PC-9 (cell line): ENCODE data around the gene MED26. TPM values are rescaled to one million over a fixed set of nuclear protein-coding genes. Genes with fewer than 3 reads are reported as not detected.
"Not testable (repeated sequence)": the region's sequence is repeated elsewhere in the genome, so short reads cannot be mapped to it uniquely, and the experiment has no call there.

Experiments
- BruUV-seq: library from RNA; stranded (reverse); fragments of 400-500 nt; replicated peaks from 2 replicates; lab custom pipeline; 2021; lab: Mats Ljungman, UMichigan
- CTCF ChIA-PET: fragments of 300-600 bp; sonication (Branson Sonifier 250); formaldehyde crosslinking; loops from one replicate; lab custom pipeline; 2022; ENCODE audit warnings: antibody characterized with exemption; lab: Charles Lee
- POLR2A ChIA-PET: fragments of 300-600 bp; sonication (Branson Sonifier 250); formaldehyde crosslinking; loops from one replicate; lab custom pipeline; 2022; ENCODE audit warnings: antibody characterized with exemption; ENCODE audit not compliant: unreplicated experiment; lab: Charles Lee
- DNase-seq, 2 experiments: peaks; one replicate each; pipeline versions ENCODE4 v3.0.0 to v3.0.0-alpha.2; 2015 to 2022; ENCODE audit warnings: mixed read lengths in 1 of 2
- H2AFZ ChIP-seq: fragments of 200-600 bp; sonication (generic); 2 replicates; pipeline ENCODE4 v1.8.1; 2017; ENCODE audit warnings: antibody characterized with exemption
- H3F3A ChIP-seq: fragments of 200-600 bp; sonication (generic); 2 replicates; pipeline ENCODE4 v1.8.1; 2017; ENCODE audit warnings: antibody characterized with exemption, mild to moderate bottlenecking, low read depth; ENCODE audit not compliant: insufficient read depth
- H3K27ac ChIP-seq: fragments of 200-600 bp; sonication (generic); 2 replicates; pipeline ENCODE4 v1.6.1; 2016; ENCODE audit warnings: mixed run types
- H3K27me3 ChIP-seq: fragments of 200-600 bp; sonication (generic); 2 replicates; pipeline ENCODE4 v1.6.1; 2016; ENCODE audit warnings: low read depth, mixed run types; ENCODE audit not compliant: insufficient read depth
- H3K36me3 ChIP-seq: fragments of 200-600 bp; sonication (generic); 2 replicates; pipeline ENCODE4 v1.6.1; 2016; ENCODE audit warnings: low read depth, mixed run types
- H3K4me1 ChIP-seq: fragments of 200-600 bp; sonication (generic); replicated peaks from 2 replicates; pipeline ENCODE4 v1.6.1; 2016; ENCODE audit warnings: mixed run types; ENCODE audit not compliant: insufficient read depth
- H3K4me2 ChIP-seq: fragments of 200-600 bp; sonication (generic); 2 replicates; pipeline ENCODE4 v1.6.1; 2017; ENCODE audit warnings: mixed run types
- H3K4me3 ChIP-seq: fragments of 200-600 bp; sonication (generic); 2 replicates; pipeline ENCODE4 v1.6.1; 2016; ENCODE audit warnings: mixed run types
- H3K79me2 ChIP-seq: fragments of 200-600 bp; sonication (generic); 2 replicates; pipeline ENCODE4 v1.6.1; 2017; ENCODE audit warnings: low read depth, mixed run types
- H3K9me2 ChIP-seq: fragments of 200-600 bp; sonication (generic); 2 replicates; pipeline ENCODE4 v1.8.1; 2017; ENCODE audit warnings: mild to moderate bottlenecking; ENCODE audit not compliant: insufficient read depth
- H3K9me3 ChIP-seq: fragments of 200-600 bp; sonication (generic); 2 replicates; pipeline ENCODE4 v1.8.1; 2016; ENCODE audit warnings: low read depth; ENCODE audit not compliant: insufficient read depth
- H4K20me1 ChIP-seq: fragments of 200-600 bp; sonication (generic); 2 replicates; pipeline ENCODE4 v1.8.1; 2017; ENCODE audit not compliant: insufficient read depth
- EZH2 ChIP-seq: fragments of 200-600 bp; sonication (generic); IDR thresholded peaks from 2 replicates; pipeline ENCODE4 v1.8.0; 2017; ENCODE audit warnings: antibody characterized with exemption, low read depth
- intact Hi-C: fragments of 100-400 bp; cut with micrococcal nuclease; formaldehyde crosslinking; loops from one replicate; pipeline ENCODE4 v1.10.0; 2022; ENCODE audit not compliant: unreplicated experiment
- total RNA-seq: library from RNA; stranded (reverse); gene quantifications from 2 replicates; pipeline ENCODE4 v1.2.3, GENCODE V29; 2021
- TF ChIP-seq, protein P1 (sequence below): fragments of 200-600 bp; sonication (generic); conservative IDR thresholded peaks from 2 replicates; pipeline ENCODE4 v1.6.1; 2017; ENCODE audit warnings: mixed run types, antibody characterized with exemption, mild to moderate bottlenecking, moderate library complexity

MED26 gene
- total RNA-seq, 1 experiment from 2014 or later: 11.9 TPM

DNA sequence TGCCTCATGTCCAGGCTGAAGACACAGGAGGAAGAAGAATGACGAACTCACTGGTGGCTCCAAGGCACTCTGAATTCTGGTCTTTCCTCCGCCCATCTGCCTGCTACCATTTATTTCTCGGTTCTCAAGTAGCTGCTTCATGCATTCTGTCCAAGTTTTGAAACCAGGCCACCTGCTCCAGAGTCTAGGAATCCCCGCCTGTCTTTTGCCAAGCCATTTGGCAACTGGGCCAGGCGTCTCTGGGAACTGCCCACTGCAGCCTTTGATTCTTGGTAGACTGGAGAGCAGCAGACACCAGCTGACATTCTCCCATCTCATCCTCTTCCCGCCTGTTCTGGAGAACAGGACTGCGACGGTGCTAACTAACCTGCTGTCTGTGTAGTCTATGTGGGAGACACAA lies 66.6 kb downstream of the MED26 start:
- CTCF ChIA-PET: no interaction called here
- Histone ChIP-seq H3K9me3 (no peaks in the 10 kb centered on the region), H3K79me2 (peaks cover 17% of the 10 kb centered on the region; the same call in 1 of the 2 replicates), H4K20me1 (peaks cover 12% of the 10 kb centered on the region), H3K9me2 (no peaks in the 10 kb centered on the region), H3F3A (peaks cover 25% of the 10 kb centered on the region), H3K27ac (no peak overlapping the region), H3K27me3 (no peaks in the 10 kb centered on the region), H3K4me2 (no peak overlapping the region), H3K36me3 (peaks cover 16% of the 10 kb centered on the region; the same call in 1 of the 2 replicates), H3K4me3 (no peak overlapping the region), H2AFZ (no peak overlapping the region), H3K4me1 (peaks cover 13% of the 10 kb centered on the region)
- TF ChIP-seq EZH2: no peak
- TF ChIP-seq, protein P1, sequence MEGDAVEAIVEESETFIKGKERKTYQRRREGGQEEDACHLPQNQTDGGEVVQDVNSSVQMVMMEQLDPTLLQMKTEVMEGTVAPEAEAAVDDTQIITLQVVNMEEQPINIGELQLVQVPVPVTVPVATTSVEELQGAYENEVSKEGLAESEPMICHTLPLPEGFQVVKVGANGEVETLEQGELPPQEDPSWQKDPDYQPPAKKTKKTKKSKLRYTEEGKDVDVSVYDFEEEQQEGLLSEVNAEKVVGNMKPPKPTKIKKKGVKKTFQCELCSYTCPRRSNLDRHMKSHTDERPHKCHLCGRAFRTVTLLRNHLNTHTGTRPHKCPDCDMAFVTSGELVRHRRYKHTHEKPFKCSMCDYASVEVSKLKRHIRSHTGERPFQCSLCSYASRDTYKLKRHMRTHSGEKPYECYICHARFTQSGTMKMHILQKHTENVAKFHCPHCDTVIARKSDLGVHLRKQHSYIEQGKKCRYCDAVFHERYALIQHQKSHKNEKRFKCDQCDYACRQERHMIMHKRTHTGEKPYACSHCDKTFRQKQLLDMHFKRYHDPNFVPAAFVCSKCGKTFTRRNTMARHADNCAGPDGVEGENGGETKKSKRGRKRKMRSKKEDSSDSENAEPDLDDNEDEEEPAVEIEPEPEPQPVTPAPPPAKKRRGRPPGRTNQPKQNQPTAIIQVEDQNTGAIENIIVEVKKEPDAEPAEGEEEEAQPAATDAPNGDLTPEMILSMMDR: no peak
- no TSS peak for BruUV-seq
- intact Hi-C loops: no loop called here
- POLR2A ChIA-PET: interaction anchor here (0.7 kb wide), 1 partner anchor 51 kb away, joined by 9 read pairs; no protein-coding TSS in a partner anchor
- DNase-seq: no peak

DNA sequence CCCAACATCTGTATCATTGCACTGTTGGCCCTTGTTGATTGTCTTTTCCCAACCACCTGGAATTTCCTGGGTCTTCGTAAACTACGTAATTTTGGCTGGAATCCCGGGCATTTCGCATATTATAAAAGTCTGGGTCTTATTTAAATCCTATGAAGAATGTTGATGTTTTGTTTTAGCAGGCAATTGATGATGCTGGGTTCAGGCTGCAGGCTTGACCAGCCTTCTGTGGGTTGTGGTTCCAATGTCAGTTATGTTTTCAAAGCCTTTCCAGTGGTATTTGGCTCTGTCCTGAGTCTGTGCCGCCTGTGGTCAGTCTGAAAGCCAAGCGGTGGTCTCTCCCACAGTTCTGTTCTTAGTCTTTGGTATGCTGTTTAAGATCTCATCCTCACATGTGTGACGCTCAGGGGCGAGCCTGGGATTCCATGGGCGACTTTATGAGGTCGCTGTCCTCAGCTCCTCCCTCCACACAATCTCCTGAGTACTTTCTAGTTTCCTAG lies 68.2 kb downstream of the MED26 start:
- intact Hi-C loops: no loop called here
- Histone ChIP-seq H3K4me1 (peaks cover 6% of the 10 kb centered on the region), H3F3A (peaks cover 11% of the 10 kb centered on the region), H3K36me3 (0 out of 2 replicates have a peak, but pooled peaks cover 13% of the 10 kb centered on the region), H3K9me2 (no peaks in the 10 kb centered on the region), H2AFZ (no peak overlapping the region), H3K27me3 (no peaks in the 10 kb centered on the region), H3K27ac (no peak overlapping the region), H3K9me3 (no peaks in the 10 kb centered on the region), H3K4me2 (no peak overlapping the region), H3K79me2 (peaks cover 14% of the 10 kb centered on the region; the same call in 1 of the 2 replicates), H4K20me1 (peaks cover 18% of the 10 kb centered on the region), H3K4me3 (no peak overlapping the region)
- ChIA-PET POLR2A (interaction anchor here (0.6 kb wide), 1 partner anchor 1108 kb away, joined by 5 read pairs; no protein-coding TSS in a partner anchor), CTCF (no interaction called here)
- no TSS peak for BruUV-seq
- DNase-seq: no peak
- no peak for TF ChIP-seq EZH2
- TF ChIP-seq, protein P1: no peak

DNA sequence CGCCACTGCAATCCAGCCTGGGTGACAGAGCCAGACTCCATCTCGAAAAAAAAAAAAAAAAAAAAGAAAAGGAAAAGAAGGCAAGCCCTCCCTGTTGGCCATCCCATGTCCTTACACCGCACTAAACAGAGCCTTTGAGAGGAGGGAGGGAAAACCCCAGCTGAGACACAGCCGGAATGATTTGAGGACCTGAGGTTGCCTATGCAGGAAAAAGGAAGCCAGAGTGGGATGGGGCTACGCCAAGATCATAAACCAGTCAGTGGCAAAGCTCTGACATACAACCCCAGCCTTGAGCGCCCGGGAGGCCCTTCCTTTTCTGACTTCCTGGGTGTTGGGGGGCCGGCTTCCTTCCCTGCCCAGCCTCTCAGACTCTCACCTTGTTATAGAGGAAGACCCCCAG lies 73.2 kb downstream of the MED26 start:
- H4K20me1 ChIP-seq: peaks cover 13% of the 10 kb centered on the region
- DNase-seq: no peak
- intact Hi-C loops: no loop called here
- H3K79me2 ChIP-seq: 0 out of 2 replicates have a peak, but pooled peaks cover 4% of the 10 kb centered on the region
- H3K36me3 ChIP-seq: peaks cover 13% of the 10 kb centered on the region
- no TSS peak for BruUV-seq
- CTCF ChIA-PET: no interaction called here
- no peaks in the 10 kb centered on the region for H3K27me3 ChIP-seq
- no peak overlapping the region for H3K4me3 ChIP-seq
- H3K27ac ChIP-seq: no peak overlapping the region
- H3F3A ChIP-seq: peaks cover 24% of the 10 kb centered on the region
- H2AFZ ChIP-seq: no peak overlapping the region
- POLR2A ChIA-PET: no interaction called here
- no peak overlapping the region for H3K4me2 ChIP-seq
- no peaks in the 10 kb centered on the region for H3K9me2 ChIP-seq
- H3K4me1 ChIP-seq: no peaks in the 10 kb centered on the region
- no peaks in the 10 kb centered on the region for H3K9me3 ChIP-seq
- TF ChIP-seq EZH2: no peak
- TF ChIP-seq, protein P1: no peak

DNA sequence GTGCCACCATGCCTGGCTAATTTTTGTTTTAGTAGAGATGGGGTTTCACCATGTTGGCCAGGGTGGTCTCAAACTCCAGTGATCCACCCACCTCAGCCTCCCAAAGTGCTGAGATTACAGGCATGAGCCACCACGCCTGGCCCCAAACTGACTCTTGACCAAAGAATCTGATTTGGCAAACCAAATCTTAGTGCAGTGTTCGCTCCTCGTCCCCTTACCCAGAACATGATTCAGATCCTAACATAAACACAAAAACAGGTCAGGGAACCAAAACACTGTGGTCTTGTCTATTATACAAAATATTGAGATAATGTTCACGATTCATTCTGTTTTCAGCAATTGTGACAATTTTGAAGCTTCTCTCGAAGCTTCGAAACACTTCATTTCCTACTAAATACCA lies 76.1 kb downstream of the MED26 start:
- H3K4me3 ChIP-seq, H2AFZ ChIP-seq, intact Hi-C loops, POLR2A ChIA-PET, H3K4me2 ChIP-seq, DNase-seq, H3K27ac ChIP-seq, CTCF ChIA-PET, H3K9me2 ChIP-seq, H3K4me1 ChIP-seq, H3K79me2 ChIP-seq, BruUV-seq, H3K9me3 ChIP-seq, H3K27me3 ChIP-seq: not testable (repeated sequence)
- H3F3A ChIP-seq: peaks cover 40% of the 10 kb centered on the region
- peaks cover 13% of the 10 kb centered on the region for H3K36me3 ChIP-seq
- peaks cover 13% of the 10 kb centered on the region for H4K20me1 ChIP-seq
